ENCODE data around the gene INPP4A.

DNA sequence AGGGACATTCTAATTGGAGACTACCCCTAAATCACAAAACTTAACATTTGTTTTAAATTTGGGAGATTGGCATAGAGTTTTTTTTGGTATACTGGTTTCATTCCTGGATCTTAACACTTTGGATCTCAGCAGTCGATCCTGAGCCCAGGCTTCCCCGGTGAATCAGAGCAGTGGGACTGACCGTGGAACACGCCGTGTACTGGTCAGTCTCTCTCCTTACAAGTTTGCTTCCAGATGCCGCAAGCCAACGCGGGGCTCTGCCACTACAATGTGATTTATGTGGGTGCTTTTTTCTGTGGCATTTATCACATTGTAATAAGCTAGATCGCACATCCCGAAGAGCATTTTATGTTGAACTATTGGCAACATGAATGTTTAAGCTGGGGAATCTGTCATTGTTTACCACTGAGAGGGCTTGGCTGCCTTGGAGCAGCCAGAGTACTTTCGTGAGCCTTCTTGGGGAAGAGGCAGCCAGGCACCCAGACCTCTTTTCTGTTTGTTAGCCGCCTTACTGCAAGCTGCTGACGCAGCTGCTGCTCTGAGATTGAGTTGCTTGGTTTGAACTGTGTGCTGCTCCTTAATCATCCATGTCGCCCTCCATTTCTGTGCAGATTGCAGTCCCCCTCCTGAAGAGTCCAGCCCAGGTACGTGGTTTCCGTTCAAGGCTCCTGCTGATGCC, 114.3 kb downstream of the INPP4A start:
- TF ChIP-seq, protein P1, sequence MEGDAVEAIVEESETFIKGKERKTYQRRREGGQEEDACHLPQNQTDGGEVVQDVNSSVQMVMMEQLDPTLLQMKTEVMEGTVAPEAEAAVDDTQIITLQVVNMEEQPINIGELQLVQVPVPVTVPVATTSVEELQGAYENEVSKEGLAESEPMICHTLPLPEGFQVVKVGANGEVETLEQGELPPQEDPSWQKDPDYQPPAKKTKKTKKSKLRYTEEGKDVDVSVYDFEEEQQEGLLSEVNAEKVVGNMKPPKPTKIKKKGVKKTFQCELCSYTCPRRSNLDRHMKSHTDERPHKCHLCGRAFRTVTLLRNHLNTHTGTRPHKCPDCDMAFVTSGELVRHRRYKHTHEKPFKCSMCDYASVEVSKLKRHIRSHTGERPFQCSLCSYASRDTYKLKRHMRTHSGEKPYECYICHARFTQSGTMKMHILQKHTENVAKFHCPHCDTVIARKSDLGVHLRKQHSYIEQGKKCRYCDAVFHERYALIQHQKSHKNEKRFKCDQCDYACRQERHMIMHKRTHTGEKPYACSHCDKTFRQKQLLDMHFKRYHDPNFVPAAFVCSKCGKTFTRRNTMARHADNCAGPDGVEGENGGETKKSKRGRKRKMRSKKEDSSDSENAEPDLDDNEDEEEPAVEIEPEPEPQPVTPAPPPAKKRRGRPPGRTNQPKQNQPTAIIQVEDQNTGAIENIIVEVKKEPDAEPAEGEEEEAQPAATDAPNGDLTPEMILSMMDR (IDR thresholded peaks at IDR 0.05; ENCODE audit: poor library complexity, severe bottlenecking) = no peak
- no peak for TF ChIP-seq TAF1 (IDR thresholded peaks at IDR 0.05; ENCODE audit: low read depth)
- no peak for TF ChIP-seq EP300 (conservative IDR thresholded peaks at IDR 0.05; ENCODE audit: poor library complexity, severe bottlenecking)
- TF ChIP-seq EZH2 (IDR thresholded peaks at IDR 0.05; ENCODE audit: borderline replicate concordance, insufficient read depth, low read length, poor library complexity, severe bottlenecking) = no peak
- TF ChIP-seq POLR2AphosphoS5 (IDR thresholded peaks at IDR 0.05) = no peak
- TF ChIP-seq SMC3 (conservative IDR thresholded peaks at IDR 0.05; ENCODE audit: poor library complexity) = no peak
- TF ChIP-seq, protein P2, sequence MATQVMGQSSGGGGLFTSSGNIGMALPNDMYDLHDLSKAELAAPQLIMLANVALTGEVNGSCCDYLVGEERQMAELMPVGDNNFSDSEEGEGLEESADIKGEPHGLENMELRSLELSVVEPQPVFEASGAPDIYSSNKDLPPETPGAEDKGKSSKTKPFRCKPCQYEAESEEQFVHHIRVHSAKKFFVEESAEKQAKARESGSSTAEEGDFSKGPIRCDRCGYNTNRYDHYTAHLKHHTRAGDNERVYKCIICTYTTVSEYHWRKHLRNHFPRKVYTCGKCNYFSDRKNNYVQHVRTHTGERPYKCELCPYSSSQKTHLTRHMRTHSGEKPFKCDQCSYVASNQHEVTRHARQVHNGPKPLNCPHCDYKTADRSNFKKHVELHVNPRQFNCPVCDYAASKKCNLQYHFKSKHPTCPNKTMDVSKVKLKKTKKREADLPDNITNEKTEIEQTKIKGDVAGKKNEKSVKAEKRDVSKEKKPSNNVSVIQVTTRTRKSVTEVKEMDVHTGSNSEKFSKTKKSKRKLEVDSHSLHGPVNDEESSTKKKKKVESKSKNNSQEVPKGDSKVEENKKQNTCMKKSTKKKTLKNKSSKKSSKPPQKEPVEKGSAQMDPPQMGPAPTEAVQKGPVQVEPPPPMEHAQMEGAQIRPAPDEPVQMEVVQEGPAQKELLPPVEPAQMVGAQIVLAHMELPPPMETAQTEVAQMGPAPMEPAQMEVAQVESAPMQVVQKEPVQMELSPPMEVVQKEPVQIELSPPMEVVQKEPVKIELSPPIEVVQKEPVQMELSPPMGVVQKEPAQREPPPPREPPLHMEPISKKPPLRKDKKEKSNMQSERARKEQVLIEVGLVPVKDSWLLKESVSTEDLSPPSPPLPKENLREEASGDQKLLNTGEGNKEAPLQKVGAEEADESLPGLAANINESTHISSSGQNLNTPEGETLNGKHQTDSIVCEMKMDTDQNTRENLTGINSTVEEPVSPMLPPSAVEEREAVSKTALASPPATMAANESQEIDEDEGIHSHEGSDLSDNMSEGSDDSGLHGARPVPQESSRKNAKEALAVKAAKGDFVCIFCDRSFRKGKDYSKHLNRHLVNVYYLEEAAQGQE (IDR thresholded peaks at IDR 0.05; ENCODE audit: borderline replicate concordance) = no peak
- TF ChIP-seq MXI1 (conservative IDR thresholded peaks at IDR 0.05; ENCODE audit: poor library complexity, severe bottlenecking) = no peak
- no peak for TF ChIP-seq RAD21 (conservative IDR thresholded peaks at IDR 0.05)
